Kidney (tissue), 14 donors: ENCODE data around the gene HOXA3. TPM values are rescaled to one million over a fixed set of nuclear protein-coding genes. Genes with fewer than 3 reads are reported as not detected.

Source experiments
- DNase-seq, 5 donors: peaks; one replicate each; pipeline ENCODE4 v3.0.0-alpha.2; 2013 to 2020
- FAIRE-seq: peaks from 2 replicates; lab custom pipeline; 2012; peaks lifted over from hg19 to GRCh38; lab: Jason Lieb, UNC
- H3K27ac ChIP-seq, 2 donors: one replicate each; pipeline ENCODE4 v1.7.0; 2013; ENCODE audit warnings: low read depth in 2 of 2, low read length in 2 of 2, inconsistent platforms in 1 of 2
- H3K27me3 ChIP-seq: one replicate; pipeline ENCODE4 v1.7.1; 2013; ENCODE audit warnings: low read length, inconsistent platforms; ENCODE audit not compliant: control insufficient read depth, insufficient read depth
- H3K36me3 ChIP-seq, 3 donors: one replicate each; pipeline versions ENCODE4 v1.7.0 to v1.7.1; 2013; ENCODE audit warnings: low read length in 3 of 3, control low read depth in 1 of 3, inconsistent platforms in 1 of 3; ENCODE audit not compliant: insufficient read depth in 3 of 3, control insufficient read depth in 2 of 3
- H3K4me1 ChIP-seq, 3 donors: one replicate each; pipeline versions ENCODE4 v1.7.0 to v1.7.1; 2013; ENCODE audit warnings: low read length in 3 of 3, inconsistent platforms in 1 of 3, low read depth in 1 of 3; ENCODE audit not compliant: control insufficient read depth in 2 of 3, insufficient read depth in 2 of 3
- H3K4me3 ChIP-seq, 3 donors: one replicate each; pipeline versions ENCODE4 v1.7.0 to v1.8.1; 2013; ENCODE audit warnings: low read length in 3 of 3, control low read depth in 1 of 3, inconsistent platforms in 1 of 3
- H3K9ac ChIP-seq, 3 donors: one replicate each; pipeline versions ENCODE4 v1.7.0 to v1.7.1; 2013; ENCODE audit warnings: low read length in 3 of 3, control low read depth in 1 of 3, inconsistent platforms in 1 of 3
- H3K9me3 ChIP-seq, 3 donors: one replicate each; pipeline versions ENCODE4 v1.7.0 to v1.7.1; 2013; ENCODE audit warnings: low read length in 3 of 3, control low read depth in 1 of 3, inconsistent platforms in 1 of 3; ENCODE audit not compliant: control insufficient read depth in 2 of 3, insufficient read depth in 1 of 3
- intact Hi-C: fragments of 100-400 bp; cut with DNase I; formaldehyde crosslinking; loops from one replicate; pipeline ENCODE4 v1.11.1; 2022
- polyA plus RNA-seq: library from polyadenylated mRNA; stranded (reverse); fragments of 350-450 nt; fragmentation: Illumina TruSeq; extraction: RNeasy Lipid Tissue Mini Kit (QIAGEN cat#74804); gene quantifications from one replicate; pipeline ENCODE4 v1.2.3, GENCODE V29; 2014; ENCODE audit warnings: low read depth, low replicate concordance; ENCODE audit not compliant: insufficient read depth
- total RNA-seq: library from RNA; stranded (reverse); fragmentation: NEBNext Ultra II Directional; extraction: Animal tissue kit (Norgen Biotek cat#: 25700); gene quantifications from one replicate; pipeline ENCODE4 v1.2.1, GENCODE V29; 2021
- TF ChIP-seq, protein P1 (sequence below): IDR thresholded peaks from 3 replicates; pipeline ENCODE4 v1.5.1; 2012; ENCODE audit warnings: mild to moderate bottlenecking, moderate library complexity, borderline replicate concordance; ENCODE audit not compliant: insufficient read depth; ENCODE audit errors: extremely low read depth
- donor health status: control.
- donor health status: control.
- donor health status: control.
- donor health status: control.
- donor health status: control.
- donor health status: DM: yes; HTN: yes; CAD: no.
- donor health status: Normal renal cell carcinoma (clear cell type).

The HOXA3 gene
- total and polyA plus RNA-seq, 2 donors from 2014 or later: 6.3 to 21.2 TPM

DNA sequence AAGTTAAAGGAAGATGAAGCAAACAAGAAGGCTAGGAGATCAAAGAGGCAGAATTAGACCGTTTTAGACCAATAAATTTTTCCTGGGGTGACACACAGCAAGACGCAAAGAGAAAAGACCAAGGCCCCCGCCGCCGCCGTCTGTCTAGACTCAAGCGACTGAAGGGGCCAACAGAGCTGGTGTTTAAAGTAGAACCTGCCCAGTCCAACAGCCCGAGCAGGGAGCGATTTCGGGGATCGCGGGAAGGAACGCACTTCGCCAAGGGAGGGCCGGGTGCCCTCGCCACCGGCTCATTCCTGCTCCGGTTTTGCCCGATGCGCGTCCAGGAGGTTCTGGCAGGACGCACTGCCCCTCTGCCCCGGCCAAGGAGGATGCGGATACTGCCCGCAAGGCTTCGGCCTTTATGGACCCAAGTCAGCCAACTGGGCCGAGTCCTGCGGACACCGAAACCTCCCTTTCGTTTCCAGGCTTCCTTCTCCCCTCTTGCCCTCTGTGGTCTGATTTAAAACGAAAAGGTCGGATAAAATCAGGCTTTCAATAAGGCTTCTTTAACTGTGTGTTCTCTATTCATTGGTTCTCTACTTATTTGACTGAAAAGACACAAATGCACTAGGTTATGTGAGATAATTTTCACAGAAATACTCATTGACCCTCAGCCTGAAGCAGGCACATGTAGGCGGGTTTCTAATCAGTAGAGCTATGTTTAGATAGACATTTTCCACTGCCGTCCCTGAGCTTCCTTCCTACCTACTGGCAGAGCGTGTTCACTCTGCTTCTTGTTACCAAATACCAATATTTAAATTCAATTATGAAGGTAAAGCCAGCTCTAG lies 6.3 kb upstream of the HOXA3 start:
- FAIRE-seq: no peak
- TF ChIP-seq, protein P1, sequence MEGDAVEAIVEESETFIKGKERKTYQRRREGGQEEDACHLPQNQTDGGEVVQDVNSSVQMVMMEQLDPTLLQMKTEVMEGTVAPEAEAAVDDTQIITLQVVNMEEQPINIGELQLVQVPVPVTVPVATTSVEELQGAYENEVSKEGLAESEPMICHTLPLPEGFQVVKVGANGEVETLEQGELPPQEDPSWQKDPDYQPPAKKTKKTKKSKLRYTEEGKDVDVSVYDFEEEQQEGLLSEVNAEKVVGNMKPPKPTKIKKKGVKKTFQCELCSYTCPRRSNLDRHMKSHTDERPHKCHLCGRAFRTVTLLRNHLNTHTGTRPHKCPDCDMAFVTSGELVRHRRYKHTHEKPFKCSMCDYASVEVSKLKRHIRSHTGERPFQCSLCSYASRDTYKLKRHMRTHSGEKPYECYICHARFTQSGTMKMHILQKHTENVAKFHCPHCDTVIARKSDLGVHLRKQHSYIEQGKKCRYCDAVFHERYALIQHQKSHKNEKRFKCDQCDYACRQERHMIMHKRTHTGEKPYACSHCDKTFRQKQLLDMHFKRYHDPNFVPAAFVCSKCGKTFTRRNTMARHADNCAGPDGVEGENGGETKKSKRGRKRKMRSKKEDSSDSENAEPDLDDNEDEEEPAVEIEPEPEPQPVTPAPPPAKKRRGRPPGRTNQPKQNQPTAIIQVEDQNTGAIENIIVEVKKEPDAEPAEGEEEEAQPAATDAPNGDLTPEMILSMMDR: no peak
- Histone ChIP-seq H3K4me1 (peaks cover 0 to 11% (median 9%) of the 10 kb centered on the region in 3 donors), H3K27ac (peak overlapping the region; percentile 96 to 98), H3K36me3 (peaks cover 0 to 6% (median 5%) of the 10 kb centered on the region in 3 donors), H3K27me3 (no peaks in the 10 kb centered on the region), H3K9ac (peak overlapping the region; percentile 45 to 77 (median 76)), H3K9me3 (no peaks in the 10 kb centered on the region), H3K4me3 (peak overlapping the region; percentile 37 to 86 (median 56))
- DNase-seq: peak; percentile 70 to 88 (median 83)
- intact Hi-C loops: loop anchor here (10.0 kb wide), 1 partner anchor 784 kb away; no protein-coding TSS in a partner anchor

DNA sequence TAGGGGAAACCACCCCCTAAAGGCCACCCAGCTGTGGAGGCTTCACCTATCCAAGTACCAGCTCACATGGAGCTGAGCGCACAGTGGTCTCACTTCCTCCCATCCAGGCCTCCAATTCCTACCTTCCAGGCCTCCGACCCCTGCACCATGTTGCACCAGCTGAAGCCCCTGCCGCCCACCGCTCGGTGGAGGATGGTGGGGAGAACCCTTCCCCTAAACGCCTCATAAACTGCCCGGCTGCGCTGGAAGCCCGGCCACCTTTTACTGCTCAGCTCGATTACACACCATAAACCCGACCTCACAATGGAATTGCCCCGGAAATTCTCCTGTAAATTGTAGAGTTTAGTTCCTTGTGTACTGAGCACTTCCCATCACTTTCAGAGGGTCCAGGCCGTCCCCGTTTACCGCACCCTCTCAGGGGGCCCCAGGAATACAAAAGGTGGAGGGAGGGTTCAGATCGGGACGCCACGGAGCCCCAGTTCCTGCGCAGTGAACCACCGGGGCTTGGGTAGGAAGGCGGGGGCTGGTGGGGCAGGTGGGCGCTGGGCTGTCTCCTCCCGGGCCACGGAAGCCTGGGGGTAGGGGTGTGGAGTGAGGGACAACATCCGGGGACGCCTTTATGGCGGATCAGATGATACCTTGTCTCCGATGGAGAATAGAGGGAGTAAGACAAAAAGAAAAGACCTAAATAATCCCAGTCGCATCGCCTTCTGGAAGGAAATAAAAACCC lies 5.5 kb upstream of the HOXA3 start:
- peak overlapping the region; percentile 12 to 86 (median 64) for H3K4me3 ChIP-seq
- peaks cover 0 to 19% (median 9%) of the 10 kb centered on the region in 3 donors for H3K4me1 ChIP-seq
- H3K27ac ChIP-seq: peak overlapping the region; percentile 96 to 98
- FAIRE-seq (no peak), DNase-seq (peak; percentile 71 to 95 (median 93))
- peak overlapping the region in 2 of 3 donors; percentile 64 to 77 for H3K9ac ChIP-seq
- peaks cover 0 to under 1% (median 0%) of the 10 kb centered on the region in 3 donors for H3K36me3 ChIP-seq
- no peaks in the 10 kb centered on the region for H3K9me3 ChIP-seq
- TF ChIP-seq, protein P1: no peak
- intact Hi-C loops: loop anchor here (10.0 kb wide), 1 partner anchor 783 kb away; no protein-coding TSS in a partner anchor
- H3K27me3 ChIP-seq: no peaks in the 10 kb centered on the region

DNA sequence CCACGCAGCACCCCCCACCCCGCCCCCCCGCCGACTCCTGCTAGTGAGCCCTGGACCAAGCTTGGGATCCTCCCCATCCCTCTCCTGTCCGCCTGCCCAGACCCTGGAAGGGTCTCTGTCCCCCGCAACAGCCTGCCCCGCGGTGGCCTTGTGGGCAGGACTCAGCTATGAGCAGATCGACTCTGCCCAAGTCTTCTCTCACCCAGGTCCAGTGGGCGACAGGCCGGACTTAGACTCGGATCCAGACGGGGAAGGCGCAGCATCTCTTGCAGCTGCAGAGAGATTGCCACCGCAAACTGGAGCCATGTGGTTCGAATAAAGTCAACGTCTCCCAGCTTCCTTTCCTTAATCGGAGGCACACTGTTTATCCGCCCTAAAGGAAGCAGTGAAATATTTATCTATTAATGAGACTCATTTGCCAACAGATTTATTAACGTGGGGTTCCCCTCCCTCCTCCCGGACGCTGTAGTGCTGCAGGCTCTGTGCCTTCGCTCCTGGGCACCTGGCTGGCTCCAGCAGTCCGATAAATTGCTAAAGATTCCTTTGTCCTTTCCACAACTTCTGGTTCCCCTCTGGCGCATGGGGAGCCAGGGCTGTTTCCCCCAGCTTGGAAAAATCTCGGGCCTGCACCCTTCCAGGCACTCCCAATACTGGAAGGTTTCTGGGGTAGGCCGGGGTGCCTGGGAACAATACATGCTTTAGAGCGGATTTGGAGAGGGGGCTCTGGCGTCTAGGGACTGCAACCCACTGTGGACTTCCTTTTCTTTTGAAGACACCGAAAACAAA lies 4.7 kb upstream of the HOXA3 start:
- Histone ChIP-seq H3K4me1 (peaks cover 0 to 19% (median 9%) of the 10 kb centered on the region in 3 donors), H3K27ac (peak overlapping the region; percentile 96 to 98), H3K9ac (peak overlapping the region; percentile 39 to 77 (median 64)), H3K9me3 (no peaks in the 10 kb centered on the region), H3K4me3 (peak overlapping the region; percentile 47 to 83 (median 64)), H3K36me3 (no peaks in the 10 kb centered on the region), H3K27me3 (no peaks in the 10 kb centered on the region)
- intact Hi-C loops: loop anchor here (10.0 kb wide), 1 partner anchor 782 kb away; no protein-coding TSS in a partner anchor
- DNase-seq: peak in 2 of 5 donors; percentile 71 to 77
- FAIRE-seq: no peak
- TF ChIP-seq, protein P1: no peak
